Measurements from ENCODE around the gene FBXW9. TPM values are rescaled to one million over a fixed set of nuclear protein-coding genes. Genes with fewer than 3 reads are reported as not detected.

Gene FBXW9
- total RNA-seq, 1 experiment from 2014 or later = 21.0 TPM

- no peak for DNase-seq
- peaks cover 14% of the 10 kb centered on the region for H3K36me3 ChIP-seq (ENCODE audit: low read depth)
- H3K9me3 ChIP-seq (ENCODE audit: insufficient read depth, low read depth) = no peaks in the 10 kb centered on the region
- intact Hi-C loops (cut with micrococcal nuclease; ENCODE audit: unreplicated experiment) = loop anchor here (1.0 kb wide), 2 partner anchors 37 to 57 kb away; partner anchors contain the start of genes DHPS and HOOK2
- peaks cover 23% of the 10 kb centered on the region for H3K4me1 ChIP-seq (replicated peaks; ENCODE audit: insufficient read depth)
- peak overlapping the region; percentile 64 for H3K4me3 ChIP-seq
- H3K9me2 ChIP-seq (ENCODE audit: insufficient read depth) = no peaks in the 10 kb centered on the region
- H3K79me2 ChIP-seq (ENCODE audit: low read depth) = peaks cover 41% of the 10 kb centered on the region
- H3K27me3 ChIP-seq (ENCODE audit: insufficient read depth, low read depth) = no peaks in the 10 kb centered on the region
- POLR2A ChIA-PET (ENCODE audit: unreplicated experiment) = no interaction called here
- H3K4me2 ChIP-seq = peak overlapping the region; percentile 92
- no TSS peak for BruUV-seq (replicated peaks)
- peaks cover 22% of the 10 kb centered on the region; the same call in 1 of the 2 replicates for H3F3A ChIP-seq (ENCODE audit: insufficient read depth, low read depth)
- TF ChIP-seq EZH2 (IDR thresholded peaks at IDR 0.05; ENCODE audit: low read depth) = no peak
- no peak for TF ChIP-seq CTCF (conservative IDR thresholded peaks at IDR 0.05)
- CTCF ChIA-PET = no interaction called here
- H4K20me1 ChIP-seq (ENCODE audit: insufficient read depth) = peaks cover 12% of the 10 kb centered on the region
- H3K27ac ChIP-seq = no peak overlapping the region
- peak overlapping the region; percentile 78 for H2AFZ ChIP-seq
Measured at GRCh38 chr19:12737835-12738351, 41.5 kb upstream of the FBXW9 start.

DNA sequence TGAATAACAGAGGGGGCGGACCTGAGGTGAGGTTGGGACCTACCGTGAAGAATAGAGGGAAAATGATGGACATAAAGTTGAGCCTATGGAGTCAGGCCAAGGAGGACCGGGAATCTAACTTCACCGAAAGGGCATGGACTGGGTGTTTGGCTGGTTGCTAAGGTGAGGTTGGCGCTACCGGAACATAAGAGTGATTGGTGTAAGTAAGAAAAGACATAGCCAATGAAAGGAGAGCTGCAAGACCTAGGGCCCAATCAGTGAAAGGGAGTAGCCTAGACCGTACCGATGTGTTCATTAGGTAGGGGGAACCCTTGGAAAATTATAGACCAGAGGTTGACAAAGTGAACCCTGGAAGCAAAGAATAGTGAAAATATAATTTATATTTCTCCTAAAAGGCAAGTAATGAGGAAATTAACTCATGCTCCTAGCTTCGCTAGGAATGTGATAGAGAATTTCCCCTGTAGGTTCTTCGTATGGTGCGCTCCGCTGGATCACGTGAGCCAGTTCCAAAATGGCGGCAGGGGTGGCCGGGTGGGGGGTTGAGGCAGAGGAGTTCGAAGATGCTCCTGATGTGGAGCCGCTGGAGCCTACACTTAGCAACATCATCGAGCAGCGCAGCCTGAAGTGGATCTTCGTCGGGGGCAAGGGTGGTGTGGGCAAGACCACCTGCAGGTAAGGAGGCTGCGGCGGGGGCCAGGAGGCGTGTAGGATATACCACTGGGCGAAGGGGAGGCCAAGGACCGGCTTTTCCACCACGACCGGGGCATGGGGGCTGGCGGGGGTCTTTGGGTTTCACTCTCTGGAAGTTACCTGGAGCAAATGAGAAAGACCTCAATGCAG is 40.8 kb upstream of the FBXW9 start, which contains the start of gene GET3:
Gene GET3, plus strand, starts transcription at position 503 of the 840 bp plus-strand sequence. Its CDS starts 9 bp downstream, at position 512.
- Histone ChIP-seq H3K4me1 (replicated peaks; ENCODE audit: insufficient read depth) (peaks cover 30% of the 10 kb centered on the region), H3K27ac (peak within 1 kb of the TSS; percentile 75), H4K20me1 (ENCODE audit: insufficient read depth) (peaks cover 18% of the 10 kb centered on the region), H3K79me2 (ENCODE audit: low read depth) (peaks cover 47% of the 10 kb centered on the region), H3K9me3 (ENCODE audit: insufficient read depth, low read depth) (no peaks in the 10 kb centered on the region), H3K27me3 (ENCODE audit: insufficient read depth, low read depth) (no peaks in the 10 kb centered on the region), H3F3A (ENCODE audit: insufficient read depth, low read depth) (peaks cover 29% of the 10 kb centered on the region; the same call in 1 of the 2 replicates), H3K4me3 (peak within 1 kb of the TSS; percentile 64), H3K4me2 (peak within 1 kb of the TSS; percentile 92), H2AFZ (peak within 1 kb of the TSS; percentile 78), H3K9me2 (ENCODE audit: insufficient read depth) (no peaks in the 10 kb centered on the region), H3K36me3 (ENCODE audit: low read depth) (peaks cover 15% of the 10 kb centered on the region)
- no peak for TF ChIP-seq CTCF (conservative IDR thresholded peaks at IDR 0.05)
- no peak for TF ChIP-seq EZH2 (IDR thresholded peaks at IDR 0.05; ENCODE audit: low read depth)
- ChIA-PET POLR2A (ENCODE audit: unreplicated experiment) (interaction anchor here (0.5 to 0.7 kb wide), 4 partner anchors 14 to 53 kb away, joined by 3 to 11 read pairs (median 5); no protein-coding TSS in a partner anchor), CTCF (interaction anchor here (0.5 kb wide), 1 partner anchor 24 kb away, joined by 3 read pairs; no protein-coding TSS in a partner anchor)
- BruUV-seq (replicated peaks) = no TSS peak
- DNase-seq = peak; percentile 94 to 100
- intact Hi-C loops (cut with micrococcal nuclease; ENCODE audit: unreplicated experiment) = loop anchor here (1.0 kb wide), 2 partner anchors 38 to 56 kb away; partner anchors contain the start of genes DHPS and HOOK2

- Histone ChIP-seq H3K4me2 (peak overlapping the region; percentile 95), H3K27ac (peak overlapping the region; percentile 64), H4K20me1 (ENCODE audit: insufficient read depth) (peaks cover 46% of the 10 kb centered on the region), H3K4me1 (replicated peaks; ENCODE audit: insufficient read depth) (peaks cover 29% of the 10 kb centered on the region), H3F3A (ENCODE audit: insufficient read depth, low read depth) (peaks cover 56% of the 10 kb centered on the region), H3K79me2 (ENCODE audit: low read depth) (peaks cover 59% of the 10 kb centered on the region), H3K9me3 (ENCODE audit: insufficient read depth, low read depth) (no peaks in the 10 kb centered on the region), H3K36me3 (ENCODE audit: low read depth) (0 out of 2 replicates have a peak, but pooled peaks cover 16% of the 10 kb centered on the region), H2AFZ (peak overlapping the region; percentile 72), H3K4me3 (peak overlapping the region; percentile 81), H3K9me2 (ENCODE audit: insufficient read depth) (no peaks in the 10 kb centered on the region), H3K27me3 (ENCODE audit: insufficient read depth, low read depth) (no peaks in the 10 kb centered on the region)
- no peak for TF ChIP-seq EZH2 (IDR thresholded peaks at IDR 0.05; ENCODE audit: low read depth)
- peak; percentile 60 for TF ChIP-seq CTCF (conservative IDR thresholded peaks at IDR 0.05)
- BruUV-seq (replicated peaks) = TSS peak; percentile 34
- ChIA-PET CTCF (no interaction called here), POLR2A (ENCODE audit: unreplicated experiment) (interaction anchor here (0.5 to 0.6 kb wide), 2 partner anchors 153 to 172 kb away, joined by 6 to 7 read pairs; no protein-coding TSS in a partner anchor)
- no peak for DNase-seq
- intact Hi-C loops (cut with micrococcal nuclease; ENCODE audit: unreplicated experiment) = loop anchor here (1.0 kb wide), 1 partner anchor 10 kb away; the partner anchor contains the start of gene TNPO2
Measured at GRCh38 chr19:12733369-12734214, 37.2 kb upstream of the FBXW9 start.
